ENCODE results near the gene ARHGEF9.

ARHGEF9 gene

DNA sequence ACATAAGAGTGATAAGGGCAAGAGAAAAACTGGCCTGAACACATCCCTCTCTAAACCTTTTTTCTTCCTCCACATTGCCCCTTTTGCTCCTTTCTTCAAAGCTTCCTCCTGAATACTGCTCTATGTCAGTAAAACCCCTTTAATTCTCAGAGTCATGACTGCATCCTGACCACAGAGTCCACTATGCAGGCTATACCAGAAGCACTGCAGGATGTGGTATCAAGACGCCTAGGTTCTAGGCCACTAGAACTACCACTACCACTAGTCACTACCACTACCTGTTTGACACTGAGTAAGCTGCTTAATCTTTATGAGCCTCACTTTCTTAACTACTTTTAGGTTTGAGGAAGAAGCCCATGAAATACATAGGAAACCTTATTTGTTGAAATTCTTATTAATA is 38.7 kb downstream of the ARHGEF9 start:
- DNase-seq = no peak

DNA sequence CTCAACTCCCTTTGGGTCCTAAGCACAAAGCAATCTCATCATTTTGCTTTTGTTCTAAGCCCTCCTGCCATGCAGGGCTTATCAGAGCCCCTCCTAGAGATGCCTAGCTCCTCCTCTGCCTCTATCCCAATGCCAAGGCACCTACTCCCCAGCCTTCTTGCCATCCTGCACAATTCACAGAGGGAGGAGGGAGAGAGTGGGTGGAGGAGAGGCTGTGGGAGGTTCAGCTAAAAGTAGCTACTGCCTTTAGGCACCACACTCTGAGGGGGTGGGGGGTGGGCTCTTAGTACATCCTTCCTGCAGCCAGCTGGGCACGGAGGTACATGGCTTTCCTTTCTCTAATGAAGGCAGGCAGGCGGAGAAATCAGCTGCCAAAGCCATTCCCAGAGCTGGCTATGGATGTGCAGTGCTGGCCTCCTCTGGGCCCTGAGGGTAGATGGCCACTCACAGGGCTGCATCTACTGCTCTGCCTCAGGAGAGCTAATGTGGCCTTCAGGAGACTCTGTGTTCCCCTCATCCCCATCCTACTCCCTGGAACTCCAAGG is 40.1 kb downstream of the ARHGEF9 start:
- peak; percentile 31 for DNase-seq

DNA sequence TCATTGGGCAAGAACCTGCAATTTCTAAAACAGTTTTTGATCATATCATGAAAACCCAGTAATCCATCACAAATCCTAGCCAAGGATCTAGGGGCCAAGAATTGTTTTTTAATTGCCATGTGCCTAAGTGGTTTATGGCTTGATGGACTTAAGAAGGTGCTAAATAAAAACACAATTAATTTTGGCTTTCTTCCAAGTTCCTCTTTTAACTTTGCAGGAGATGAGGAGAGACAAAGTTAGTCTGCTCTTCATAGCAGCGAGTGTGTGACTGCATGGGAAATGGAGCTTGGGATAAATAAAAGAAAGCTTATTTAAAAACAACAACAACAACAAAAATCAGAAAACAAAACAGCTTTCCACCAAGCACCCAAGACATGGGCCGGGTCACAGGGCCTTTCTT is 41.4 kb downstream of the ARHGEF9 start:
- peak; percentile 63 for DNase-seq

DNA sequence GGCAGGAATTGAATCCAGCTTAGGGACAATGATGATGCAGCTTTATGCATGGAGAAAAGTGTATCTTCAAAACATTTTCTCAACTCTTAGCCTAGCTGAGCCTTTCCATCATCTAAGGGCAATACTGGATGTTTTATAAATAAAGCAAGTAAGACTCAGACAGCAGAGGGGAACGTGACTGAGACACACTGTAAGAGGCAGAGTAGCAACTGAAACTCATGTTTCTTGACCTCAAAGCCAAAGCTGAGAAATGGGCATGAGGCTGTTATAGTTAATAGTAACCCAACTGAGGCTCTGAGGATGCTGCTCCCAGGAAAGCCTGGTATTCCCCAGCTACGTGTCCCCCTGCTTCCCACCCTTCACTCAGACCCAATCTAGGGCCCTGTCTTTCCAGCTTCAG is 44.6 kb downstream of the ARHGEF9 start:
- DNase-seq = no peak

DNA sequence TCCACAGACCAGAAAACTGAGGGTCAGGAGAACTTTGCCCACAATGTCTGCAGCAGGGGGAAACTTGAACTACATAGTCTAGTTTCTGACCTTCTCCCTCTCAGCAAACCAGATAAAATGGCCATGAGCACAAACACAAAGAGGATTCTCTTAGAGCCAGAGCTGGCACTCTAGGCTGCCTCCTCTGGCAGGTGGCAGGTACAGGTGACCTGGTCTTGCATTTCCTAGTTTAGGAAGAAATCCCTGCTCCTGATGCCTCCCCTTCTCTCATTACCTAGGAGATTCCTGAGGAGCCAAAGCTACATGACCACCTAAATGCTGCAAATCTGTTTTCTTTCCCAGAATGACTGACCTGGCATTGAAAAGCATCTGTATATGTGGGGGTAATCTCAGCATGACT is 45.1 kb downstream of the ARHGEF9 start:
- DNase-seq = no peak

DNA sequence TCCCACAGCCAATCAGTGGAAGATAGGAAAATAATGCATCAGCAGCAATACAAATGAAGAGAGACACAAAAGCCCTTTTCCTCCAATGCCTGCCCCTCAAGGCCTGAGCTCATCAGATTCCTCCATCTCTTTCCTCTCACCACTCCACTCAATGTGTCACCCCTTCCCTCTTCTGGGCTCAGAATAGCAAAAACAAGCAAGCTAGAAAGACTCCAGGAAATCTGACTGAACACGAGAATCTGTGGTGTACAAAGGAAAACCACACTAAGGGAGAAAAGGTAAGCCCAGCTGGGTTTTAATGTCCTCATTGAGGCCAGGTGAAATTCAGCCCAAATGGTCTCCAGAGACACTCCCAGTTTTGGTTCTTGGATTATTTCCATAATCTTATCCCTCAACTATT is 46.3 kb downstream of the ARHGEF9 start:
- no peak for DNase-seq

DNA sequence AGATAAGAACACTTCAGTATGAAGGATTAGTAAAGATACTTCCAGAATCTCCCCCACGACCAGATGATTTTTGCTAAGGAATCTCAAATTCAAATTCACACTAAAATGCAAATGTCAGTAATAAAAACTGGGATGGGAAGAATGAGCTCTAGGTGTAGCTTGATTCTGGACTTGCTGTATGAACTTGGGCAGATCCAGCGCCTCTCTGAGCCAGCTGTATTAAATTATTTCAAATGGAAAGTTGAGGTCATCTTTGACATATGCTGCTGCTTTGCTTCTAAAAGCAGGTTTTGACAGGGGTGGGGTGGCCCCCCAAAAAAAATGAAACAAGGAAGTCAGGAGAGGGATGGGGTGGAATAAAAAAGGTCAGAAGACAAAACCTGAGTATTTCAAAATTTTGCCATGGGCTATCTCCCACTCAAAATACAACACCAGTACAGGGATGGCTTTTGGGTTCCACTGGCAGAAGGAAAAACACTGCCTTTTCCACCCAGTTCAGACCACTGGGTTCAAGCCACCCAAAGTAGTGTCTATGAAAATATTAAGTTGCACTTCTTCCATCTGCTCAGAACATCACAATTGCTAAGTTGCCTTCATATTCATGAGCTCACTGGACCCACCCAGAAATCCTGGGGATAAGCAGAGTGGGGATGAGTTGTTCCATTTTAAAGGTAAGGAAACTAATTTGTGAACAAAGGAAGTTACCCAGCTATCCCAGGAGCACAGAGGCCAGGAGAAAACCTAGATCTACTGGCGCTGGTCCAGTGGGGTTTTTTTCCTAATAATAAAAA is 47.7 kb downstream of the ARHGEF9 start:
- DNase-seq = no peak

DNA sequence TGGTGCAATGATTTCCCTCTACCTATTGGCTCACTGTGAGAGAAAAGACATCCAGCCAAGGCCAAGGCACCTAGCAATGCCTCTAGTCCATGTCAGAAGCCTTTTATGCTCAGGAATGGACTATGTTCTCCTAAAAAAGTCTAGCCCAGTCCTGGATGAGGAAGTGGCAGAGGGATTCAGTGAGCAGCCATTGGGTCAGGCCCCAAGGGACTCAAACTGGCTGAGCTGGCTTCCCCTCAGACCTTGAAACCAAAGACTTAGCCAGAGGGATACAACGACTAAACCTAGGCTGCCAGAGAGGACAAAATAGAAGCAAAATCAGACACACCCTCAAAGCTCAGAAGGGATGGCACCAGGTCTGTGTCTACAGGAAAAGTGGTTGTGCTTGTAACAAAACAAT is 49.1 kb downstream of the ARHGEF9 start:
- no peak for DNase-seq

DNA sequence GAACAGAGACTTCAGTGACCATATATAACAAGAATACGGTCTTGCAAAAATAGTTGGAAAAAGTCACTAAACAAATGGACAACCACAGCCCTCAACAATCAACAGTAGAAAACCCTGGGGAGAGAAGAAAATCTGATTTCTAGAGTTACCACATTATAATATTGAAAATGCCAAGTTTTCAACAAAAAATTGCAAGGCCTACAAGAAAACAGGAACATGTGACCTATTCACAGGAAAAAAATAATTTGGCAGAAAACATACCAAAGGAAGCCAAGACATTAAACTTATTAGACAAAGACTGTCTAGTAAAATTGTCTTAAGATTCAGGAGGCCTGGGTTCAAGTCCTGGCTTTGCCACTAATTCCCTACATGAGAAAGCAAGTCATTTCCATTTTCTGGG is 64.7 kb downstream of the ARHGEF9 start:
- no peak for DNase-seq

DNA sequence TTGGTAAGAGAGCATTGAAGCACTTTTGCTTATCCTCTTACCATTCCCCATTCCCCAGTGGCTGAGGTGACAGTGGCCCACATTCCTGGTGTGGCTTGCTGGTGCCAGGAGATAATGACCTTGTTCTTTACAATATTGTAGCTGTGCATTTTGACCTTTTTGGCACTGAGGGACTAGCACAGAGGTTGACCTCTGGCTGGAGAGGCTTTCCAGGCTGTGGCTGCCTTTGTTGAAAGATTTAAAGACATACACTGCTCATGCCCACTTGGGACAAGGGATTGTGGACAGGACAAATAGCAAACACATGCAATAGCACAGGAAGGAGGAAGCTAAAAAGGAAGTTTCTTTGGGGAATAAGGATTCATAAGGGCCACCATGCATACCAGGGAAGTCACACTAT is 65.4 kb downstream of the ARHGEF9 start:
- no peak for DNase-seq

DNA sequence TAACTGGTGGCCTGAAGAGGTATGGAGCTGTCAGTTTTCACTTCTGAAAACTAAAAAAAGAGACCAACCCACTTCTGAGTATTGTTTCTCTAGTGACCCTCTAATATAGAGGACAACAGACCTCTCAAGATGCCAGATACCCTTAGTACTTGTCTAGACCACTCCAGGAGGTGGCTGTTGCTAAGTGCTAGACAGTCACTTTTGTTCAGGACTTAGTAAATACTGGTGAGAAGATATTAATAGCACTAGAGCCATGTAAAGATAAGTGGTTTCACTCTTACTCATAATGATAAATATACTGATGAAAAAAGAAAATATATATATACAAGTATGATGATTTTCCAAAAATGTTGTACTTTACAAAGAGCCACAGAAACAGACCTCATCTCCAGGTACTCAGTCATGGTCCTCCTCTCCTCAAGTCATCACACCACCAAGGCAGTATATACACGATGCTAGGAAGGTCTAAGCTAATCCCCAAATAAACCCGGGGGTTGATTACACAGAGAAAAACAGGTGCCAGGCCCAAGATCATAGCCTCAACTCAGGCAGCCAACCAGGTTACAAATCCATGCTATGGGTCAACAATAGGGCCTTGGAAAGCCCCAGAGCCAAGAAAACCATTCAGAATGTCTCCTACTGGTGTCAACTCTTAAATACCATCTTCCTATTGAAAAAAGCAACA is 66.9 kb downstream of the ARHGEF9 start:
- DNase-seq = peak; percentile 2

DNA sequence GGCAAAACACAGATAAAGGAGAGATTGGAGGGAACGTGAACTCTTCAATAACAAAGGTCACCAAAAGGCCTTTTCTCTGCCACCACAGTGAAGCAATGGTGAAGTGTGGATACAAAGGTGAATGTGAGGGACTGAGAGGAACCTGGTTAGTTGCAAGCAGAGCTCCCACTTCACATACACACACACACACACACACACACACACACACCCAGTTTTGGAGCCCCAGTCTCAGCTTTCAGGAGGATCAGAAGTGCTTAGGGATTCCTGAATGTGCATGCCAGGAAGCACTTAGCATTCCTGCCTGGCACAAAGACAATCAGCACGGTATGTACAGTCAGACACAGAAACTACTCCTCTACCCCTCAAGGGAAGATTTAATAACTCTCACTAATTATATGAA is 71.5 kb downstream of the ARHGEF9 start:
- no peak for DNase-seq

DNA sequence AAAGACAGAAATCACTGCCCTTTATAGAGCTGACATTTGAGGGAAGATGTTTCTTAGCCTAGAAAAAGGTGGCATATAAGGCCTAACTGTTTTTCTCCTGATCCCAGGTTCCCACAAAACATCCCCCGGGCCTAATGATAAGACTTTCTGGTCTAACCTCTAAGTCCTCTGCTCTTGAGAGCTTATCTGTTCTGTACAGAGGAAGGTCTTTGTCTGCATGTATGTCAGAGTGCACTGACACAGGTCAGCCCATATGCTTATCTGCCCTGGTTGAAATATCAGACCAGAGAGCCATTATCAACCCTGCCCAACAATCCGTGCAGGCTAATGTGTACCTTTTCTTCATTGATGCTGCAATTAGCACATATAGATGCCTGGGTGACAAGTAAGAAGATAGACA is 76.2 kb downstream of the ARHGEF9 start:
- DNase-seq = no peak

DNA sequence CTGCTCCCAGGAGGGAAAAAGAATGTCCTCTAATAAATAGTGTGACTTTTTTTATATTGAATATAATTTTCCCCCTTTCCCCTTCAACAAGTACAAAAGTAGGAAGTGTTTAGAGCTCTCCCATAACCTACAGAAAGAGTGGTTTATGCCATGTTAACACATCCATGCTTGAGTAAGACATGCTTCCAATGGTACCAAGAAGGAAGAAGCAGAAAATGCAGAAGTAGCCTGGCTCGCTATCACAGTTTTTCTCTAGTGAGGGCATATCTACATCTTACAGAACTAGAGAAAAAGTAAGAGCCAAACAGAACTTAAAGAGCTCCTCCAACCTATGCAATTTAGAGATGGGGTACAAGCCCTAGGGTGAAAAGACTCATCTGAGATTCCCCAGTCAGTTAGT is 82.5 kb downstream of the ARHGEF9 start:
- DNase-seq = no peak

DNA sequence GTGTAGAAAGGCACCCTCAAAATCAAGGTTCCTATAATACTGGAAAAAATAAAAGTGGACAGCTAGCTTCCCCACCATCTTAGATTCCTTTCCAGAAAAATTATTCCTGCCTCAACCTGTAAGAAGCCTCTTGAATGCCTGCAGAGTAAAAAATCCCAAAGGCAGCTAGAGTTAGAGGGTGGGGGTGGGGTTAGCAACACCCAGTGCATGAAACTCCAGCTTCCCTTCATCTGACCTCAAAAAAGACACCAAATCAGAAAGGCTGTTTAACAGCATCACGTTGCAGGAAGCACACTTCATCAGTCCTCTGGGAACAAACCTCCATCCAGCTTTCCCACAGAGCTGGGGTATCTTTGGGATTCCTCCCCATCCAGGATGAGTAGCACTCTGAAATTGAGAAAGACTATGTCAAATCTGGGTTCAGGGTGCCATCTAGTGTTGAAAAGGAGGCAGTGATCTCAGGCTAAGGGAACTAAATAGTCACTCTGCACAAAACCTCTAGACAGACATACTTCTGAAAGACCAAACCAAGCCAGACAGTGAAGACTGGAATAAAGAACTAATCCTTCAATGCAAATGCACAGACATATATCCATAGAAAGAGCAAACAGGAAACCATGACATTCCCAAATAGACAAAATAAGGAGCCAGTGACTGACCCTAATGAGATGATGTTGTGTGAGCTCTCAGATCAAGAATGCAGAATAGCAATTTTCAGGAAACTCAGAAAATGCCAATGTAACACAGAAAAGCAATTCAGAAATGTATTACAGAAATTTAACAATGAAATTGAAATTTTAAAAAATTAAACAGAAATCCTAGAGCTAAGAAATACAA is 97.9 kb downstream of the ARHGEF9 start:
- peak; percentile 58 for DNase-seq

DNA sequence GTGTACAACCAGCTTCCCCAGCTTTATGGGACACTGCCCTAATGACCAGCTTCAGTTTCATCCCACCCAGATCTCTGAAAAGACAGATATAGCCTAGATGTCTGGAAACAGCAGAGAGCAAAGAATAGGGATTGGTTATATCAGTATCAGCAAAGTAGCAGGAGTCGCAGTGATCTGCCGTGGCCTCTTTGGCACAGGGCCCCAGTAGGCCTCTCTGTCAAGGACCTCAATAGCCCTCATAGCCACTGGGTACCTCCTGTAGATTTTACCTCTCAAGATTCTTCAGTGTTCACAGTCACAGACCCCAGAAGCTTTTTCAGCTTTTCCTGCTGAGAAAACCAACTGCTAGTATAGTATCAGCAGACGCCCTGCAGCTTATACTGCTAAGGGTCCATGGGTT is 104.6 kb downstream of the ARHGEF9 start:
- no peak for DNase-seq

DNA sequence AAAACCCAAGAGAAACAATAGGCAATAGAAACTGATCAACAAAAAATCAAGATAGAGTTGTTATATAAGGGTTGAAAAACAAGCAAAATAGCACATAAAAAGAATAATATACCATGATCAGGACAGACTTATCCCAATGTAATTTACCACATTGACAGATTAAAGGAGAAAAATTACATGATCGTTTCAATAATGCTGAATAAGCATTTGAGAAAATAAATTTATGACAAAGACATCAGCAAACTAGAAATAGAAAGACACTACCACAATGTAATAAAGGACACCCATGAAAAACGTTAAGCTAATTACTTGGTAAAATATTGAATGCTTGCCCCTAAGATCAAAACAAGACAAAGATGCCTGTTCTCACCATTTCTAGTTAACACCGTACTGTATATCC is 105.6 kb downstream of the ARHGEF9 start:
- DNase-seq = no peak

DNA sequence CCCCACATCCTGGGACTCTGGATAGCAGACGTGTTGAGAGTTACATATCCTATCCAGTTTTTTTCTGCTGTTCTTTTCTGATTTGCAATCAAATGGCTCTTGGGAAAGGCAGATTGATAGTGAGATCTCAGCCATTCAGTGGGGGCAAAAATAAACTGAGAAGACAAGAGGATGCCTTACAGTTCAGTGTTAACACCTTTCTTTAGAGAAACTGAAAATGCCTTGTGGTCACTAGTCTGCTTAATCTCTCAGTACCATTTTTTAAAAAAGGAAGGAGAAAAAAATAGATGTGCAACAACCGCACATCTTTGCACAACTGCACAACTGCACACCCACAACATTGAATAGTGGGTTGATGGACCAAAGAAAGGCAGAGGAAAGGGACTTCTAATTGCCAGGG is 109.3 kb downstream of the ARHGEF9 start:
- no peak for DNase-seq

DNA sequence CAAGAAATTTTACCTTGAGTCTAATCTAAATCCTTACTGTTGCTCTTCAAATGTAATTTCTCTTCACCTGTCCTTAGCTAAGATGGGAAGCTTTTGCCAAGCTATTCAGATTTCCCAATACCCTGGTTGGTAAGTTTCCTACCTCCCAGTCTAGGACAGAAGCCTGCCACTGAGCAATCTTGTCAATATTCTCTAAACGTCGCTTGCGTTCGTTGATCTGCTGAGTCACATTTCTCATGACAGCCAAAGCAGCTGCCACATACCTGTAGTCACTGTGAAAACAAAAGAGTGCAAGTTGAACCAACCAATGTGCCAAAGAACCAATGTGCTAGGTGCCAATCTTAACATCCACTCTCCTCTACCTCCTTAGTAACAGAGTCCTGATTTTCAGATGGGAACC is 111.1 kb downstream of the ARHGEF9 start:
- DNase-seq = no peak

DNA sequence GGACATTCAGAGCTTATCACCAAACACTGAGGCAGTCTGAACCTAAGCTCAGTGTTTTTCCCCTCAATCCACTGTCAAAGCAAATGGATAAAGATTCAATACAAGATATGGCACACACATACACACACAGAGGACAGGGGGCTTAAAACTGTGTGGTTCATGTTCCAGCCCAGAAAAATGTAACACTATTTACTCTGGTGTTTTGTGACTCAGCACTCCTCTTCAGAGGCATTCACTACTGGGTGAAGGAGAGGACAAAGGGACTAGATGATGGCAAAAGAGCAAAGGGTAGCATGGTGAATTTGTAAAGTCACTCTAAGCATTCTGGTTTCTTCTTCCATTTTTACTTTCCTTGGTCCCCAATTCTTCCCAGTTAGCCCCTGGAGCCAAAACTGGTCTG is 120.3 kb downstream of the ARHGEF9 start:
- no peak for DNase-seq

DNA sequence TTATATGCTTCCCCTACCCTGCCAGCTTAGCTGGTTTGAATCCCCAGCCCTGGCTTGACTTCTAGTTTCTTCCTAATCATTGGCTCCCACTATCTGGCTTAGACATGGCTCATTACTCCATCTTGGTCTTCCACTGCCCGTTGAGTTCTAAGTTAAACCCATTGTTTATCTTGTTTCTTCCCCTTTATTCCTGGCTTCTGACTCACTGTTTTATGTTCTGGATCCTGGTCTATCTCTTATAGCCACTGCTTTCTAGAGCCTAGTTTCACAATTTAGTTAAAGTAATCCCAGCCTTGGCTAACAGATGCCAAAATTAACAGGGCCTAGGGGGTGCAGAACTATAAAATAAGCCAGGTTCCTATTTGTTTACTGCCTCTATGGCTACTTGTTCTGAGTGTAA is 120.9 kb downstream of the ARHGEF9 start:
- DNase-seq = no peak

DNA sequence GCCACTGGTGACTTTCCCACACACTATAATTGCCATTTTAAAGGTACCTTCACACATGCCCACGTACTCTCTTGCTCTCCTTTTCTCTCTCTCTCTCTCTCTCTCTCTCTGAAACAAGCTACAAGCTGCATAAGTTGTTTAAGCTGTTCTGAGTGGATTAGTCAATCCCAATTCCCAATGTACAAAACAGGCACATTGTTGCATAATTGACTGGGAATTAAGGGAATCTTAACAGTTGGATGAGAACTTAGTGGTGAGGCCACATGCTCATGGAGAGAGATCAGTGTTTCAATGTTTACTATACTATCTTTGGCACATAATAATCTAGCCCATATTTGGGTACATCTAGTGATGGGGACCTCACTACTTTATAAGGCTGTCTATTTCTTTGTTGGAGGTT is 123.3 kb downstream of the ARHGEF9 start:
- DNase-seq = peak; percentile 76

DNA sequence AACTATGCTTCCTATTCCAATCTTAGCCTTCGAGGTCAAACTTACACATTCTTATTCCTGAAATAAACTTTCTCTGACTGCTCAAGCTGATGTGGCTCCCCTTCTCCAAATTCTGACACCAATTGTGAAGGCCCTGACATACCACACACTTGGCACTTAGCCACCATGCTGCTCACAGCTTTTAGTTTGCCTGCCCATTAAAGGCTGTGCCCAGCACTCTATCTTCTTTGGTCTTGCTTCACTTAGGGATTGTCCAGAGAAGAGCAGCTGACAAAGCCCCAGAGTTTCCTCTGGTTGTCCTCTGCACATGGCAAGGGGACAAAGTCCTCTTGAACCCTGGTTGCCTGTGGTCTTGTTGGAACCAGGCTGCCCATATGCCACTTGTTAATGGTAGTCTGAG is 126.1 kb downstream of the ARHGEF9 start:
- no peak for DNase-seq

DNA sequence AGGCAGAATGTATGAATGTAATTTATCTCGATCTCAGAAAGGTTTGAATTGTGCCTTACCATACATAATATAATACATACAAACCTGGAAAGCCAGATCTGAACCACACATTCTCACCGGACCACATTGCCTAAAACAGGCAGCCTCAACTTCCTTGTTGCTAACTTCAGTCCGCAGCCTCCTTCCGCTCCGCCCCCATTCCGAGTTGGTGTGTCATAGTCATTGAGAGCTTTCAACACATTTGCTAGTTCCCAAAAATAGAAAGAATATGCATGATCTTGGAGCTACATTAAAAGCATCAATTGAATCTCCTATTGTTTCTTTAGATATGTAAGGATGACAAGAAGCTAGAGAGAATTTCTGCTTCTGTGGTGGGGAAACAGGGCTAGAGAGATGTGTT is 127.2 kb downstream of the ARHGEF9 start:
- DNase-seq = no peak

Measured in NCI-H82 (cell line).